GM21381 (cell line): Measurements from ENCODE around the gene RAB6D.
"Not testable (repeated sequence)": the region's sequence is repeated elsewhere in the genome, so short reads cannot be mapped to it uniquely, and the experiment has no call there.

Experiments used
- ATAC-seq: cut with Tn5 transposase; IDR thresholded peaks from one replicate; pipeline ENCODE4 v1.9.1; 2021; ENCODE audit warnings: mild to moderate bottlenecking, moderate library complexity; ENCODE audit not compliant: unreplicated experiment

Gene RAB6D

GRCh38 chr2:131367352-131367751 is 3.4 kb upstream of the RAB6D start:
- no peak for ATAC-seq

GRCh38 chr2:131366643-131367042 is 2.7 kb upstream of the RAB6D start:
- no peak for ATAC-seq

DNA sequence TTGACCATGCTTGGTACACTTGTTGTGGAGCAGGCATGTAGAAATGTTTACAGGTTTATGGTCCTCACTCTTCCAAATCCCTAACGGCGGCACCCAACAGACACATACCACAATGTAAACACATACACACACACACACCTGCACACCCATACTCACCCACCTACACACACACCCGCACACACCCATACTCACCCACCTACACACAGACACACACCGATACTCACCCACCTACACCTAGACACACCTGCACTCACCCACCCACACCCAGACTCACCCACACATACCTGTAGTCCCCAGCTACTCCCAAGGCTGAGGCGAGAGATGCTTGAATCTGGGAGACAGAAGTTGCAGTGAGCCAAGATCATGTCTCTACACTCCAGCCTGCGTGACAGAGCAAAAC is 1.5 kb upstream of the RAB6D start:
- ATAC-seq, result no peak

DNA sequence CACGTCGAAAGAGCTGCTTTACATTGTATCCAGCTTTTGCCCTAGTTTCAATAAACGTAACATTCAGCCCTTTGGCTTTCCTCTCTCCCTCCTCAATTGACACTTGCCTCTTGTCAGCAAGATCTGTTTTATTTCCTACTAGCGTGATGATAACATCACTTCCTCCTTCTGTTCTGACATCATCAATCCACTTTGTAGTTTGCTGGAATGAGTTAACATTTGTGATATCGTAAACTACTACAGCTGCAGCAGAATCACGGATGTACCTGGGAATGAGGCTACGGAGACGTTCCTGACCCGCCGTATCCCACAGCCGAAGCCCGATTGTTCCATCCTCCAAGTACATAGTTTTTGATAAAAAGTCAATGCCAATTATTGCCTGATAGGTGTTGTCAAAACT is 755 bp downstream of the RAB6D start:
- not testable (repeated sequence) for ATAC-seq

DNA sequence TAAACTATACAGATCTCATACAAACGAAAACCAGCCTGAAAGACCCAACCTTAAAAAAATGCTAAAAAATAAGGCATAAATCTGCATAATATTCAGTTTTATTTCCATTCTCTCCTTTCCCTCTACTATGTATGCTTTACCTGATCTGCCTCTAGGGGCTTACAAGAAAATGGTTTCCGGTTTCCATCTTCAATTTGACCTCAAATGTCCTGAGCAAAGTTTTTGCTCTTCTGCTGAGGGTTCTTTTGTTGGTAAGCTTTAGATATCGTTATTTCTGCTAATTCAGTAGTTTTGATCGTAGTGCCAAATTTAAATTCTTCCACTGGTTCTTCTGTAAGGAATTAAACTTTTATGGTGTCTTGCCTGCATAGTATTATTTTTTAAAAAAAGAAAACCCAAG is 2.2 kb downstream of the RAB6D start:
- not testable (repeated sequence) for ATAC-seq

- ATAC-seq, result not testable (repeated sequence)
Measured at GRCh38 chr2:131353167-131353697, 10.7 kb downstream of the RAB6D start.

DNA sequence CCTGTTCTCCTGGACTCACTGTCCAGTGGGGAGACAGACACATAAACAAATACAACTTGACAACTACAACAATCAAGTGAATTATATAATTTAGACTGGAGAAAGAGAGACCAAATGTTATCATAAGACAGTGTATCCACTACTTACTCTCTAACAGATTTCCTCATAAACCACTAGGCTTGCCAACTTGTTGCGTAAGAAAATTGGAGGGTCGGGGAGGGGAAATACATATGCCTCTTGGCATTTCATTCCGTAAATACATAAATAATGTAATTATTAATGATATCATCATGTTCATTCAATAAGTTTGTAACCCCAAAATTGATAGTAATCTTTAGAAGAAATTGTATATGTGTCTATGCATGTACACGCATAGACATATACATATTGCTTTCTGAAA is 14.9 kb downstream of the RAB6D start:
- ATAC-seq, result no peak

- not testable (repeated sequence) for ATAC-seq
Measured at GRCh38 chr2:131347035-131347434, 16.9 kb downstream of the RAB6D start.

DNA sequence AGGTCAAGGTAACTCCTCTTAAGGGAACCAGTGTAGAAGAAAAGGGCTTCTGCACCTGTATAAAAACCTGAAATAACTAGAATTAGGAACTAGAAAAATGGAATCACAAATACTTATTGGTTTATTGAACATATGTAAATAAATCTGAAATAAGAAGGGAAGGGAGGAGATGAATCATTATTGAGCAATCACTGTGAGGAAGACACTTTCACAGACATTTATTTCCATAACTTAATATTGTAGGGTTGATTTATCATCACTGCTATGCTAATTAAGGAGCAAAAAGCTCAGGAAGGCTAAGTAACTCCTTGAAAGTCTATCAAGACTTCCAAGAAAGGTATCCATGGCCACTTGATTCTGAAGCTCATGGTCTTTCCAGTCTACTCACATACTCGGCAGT is 24.7 kb downstream of the RAB6D start:
- ATAC-seq, result not testable (repeated sequence)

DNA sequence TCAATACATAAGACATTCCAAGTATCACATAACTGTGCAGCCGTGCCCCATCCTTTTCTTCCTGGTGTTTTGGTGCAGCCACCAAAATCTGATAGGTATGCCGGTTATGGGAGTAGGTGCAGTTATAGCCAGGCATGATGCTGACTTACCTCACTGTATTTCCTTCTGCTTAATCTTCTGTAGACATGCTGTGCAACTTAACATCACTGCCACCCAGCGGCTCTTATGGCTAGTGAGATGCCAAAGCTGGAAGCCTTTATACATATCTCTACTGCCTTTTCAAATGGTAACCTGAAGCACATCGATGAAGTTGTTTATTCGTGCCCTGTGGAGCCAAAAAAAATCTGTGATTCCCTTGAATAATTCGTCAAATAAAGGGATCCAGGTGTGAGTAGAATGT is 28.6 kb downstream of the RAB6D start:
- not testable (repeated sequence) for ATAC-seq

DNA sequence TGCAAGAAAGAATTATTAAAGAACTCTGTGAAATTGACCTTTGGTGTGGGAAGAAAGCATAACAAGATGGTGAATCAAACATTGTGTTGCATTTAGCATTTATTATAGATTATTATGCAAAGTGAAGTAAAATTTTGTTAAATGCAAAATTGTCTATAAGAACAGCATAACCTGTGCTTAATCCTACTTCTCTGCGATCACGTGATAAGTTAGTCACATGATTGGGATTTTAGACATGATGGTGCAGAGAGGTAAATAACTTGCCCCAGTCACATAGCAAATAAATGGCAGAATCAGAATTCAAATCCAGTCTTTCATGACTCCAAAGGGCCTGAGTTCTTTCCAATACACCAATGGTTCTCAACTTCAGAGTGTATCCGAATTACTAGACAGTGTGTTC is 31.3 kb downstream of the RAB6D start:
- ATAC-seq, result not testable (repeated sequence)

DNA sequence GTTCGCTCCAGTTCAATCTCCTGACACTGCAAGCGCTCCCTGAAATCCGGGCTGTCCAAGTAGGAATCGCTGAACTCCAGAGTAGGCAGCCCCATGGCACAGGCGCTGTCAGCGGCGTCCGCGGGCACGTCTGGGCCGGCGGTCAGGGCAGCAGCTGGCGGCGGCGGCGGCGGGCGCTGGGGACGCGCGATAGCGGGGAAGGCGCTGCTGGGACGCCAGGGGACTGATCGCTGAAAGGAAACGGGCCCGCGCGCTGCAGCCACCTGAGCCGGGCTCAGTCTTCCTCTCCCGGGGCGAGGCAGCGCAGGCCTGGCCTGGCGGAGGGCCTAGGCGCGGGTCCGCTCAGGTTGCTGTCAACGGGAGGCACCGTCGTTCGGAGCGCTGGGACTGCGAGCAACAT is 33.0 kb downstream of the RAB6D start:
- not testable (repeated sequence) for ATAC-seq

- ATAC-seq, result no peak
Measured at GRCh38 chr2:131322209-131322608, 41.8 kb downstream of the RAB6D start.

- not testable (repeated sequence) for ATAC-seq
Measured at GRCh38 chr2:131321344-131321743, 42.6 kb downstream of the RAB6D start.

- ATAC-seq, result not testable (repeated sequence)
Measured at GRCh38 chr2:131311001-131311400, 53.0 kb downstream of the RAB6D start.
